Osteoblast (primary cell): ENCODE measurements around the gene NKPD1. TPM values are rescaled to one million over a fixed set of nuclear protein-coding genes. Genes with fewer than 3 reads are reported as not detected.

Experiments used
- DNase-seq: peaks from one replicate; pipeline ENCODE4 v3.0.0; 2011; ENCODE audit warnings: low spot score, mixed read lengths; ENCODE audit not compliant: insufficient read length; ENCODE audit errors: missing footprints
- H2AFZ ChIP-seq: 2 replicates; pipeline ENCODE4 v1.6.0; 2011; ENCODE audit warnings: mild to moderate bottlenecking, low read length
- H3K27ac ChIP-seq: 2 replicates; pipeline ENCODE4 v1.5.1; 2011; ENCODE audit warnings: mild to moderate bottlenecking, low read depth, low read length, moderate library complexity
- H3K27me3 ChIP-seq: 2 replicates; pipeline ENCODE4 v1.6.0; 2012; ENCODE audit warnings: mild to moderate bottlenecking, control low read depth, inconsistent platforms, low read length, moderate library complexity; ENCODE audit not compliant: insufficient read depth
- H3K36me3 ChIP-seq: 2 replicates; pipeline ENCODE4 v1.5.1; 2011; ENCODE audit warnings: mild to moderate bottlenecking, low read length, control low read depth, moderate library complexity; ENCODE audit not compliant: insufficient read depth
- H3K4me1 ChIP-seq: 2 replicates; pipeline ENCODE4 v1.5.1; 2011; ENCODE audit warnings: mild to moderate bottlenecking, low read length, control low read depth, moderate library complexity; ENCODE audit not compliant: insufficient read depth
- H3K4me2 ChIP-seq: 2 replicates; pipeline ENCODE4 v1.6.0; 2011; ENCODE audit warnings: mild to moderate bottlenecking, low read length; ENCODE audit not compliant: insufficient read depth
- H3K4me3 ChIP-seq: fragments of 200-600 bp; sonication (generic); 3 replicates; pipeline ENCODE4 v1.5.1; 2012; ENCODE audit warnings: mild to moderate bottlenecking, low read length, inconsistent platforms; ENCODE audit not compliant: insufficient read depth
- H3K79me2 ChIP-seq: 2 replicates; pipeline ENCODE4 v1.6.0; 2012; ENCODE audit warnings: mild to moderate bottlenecking, low read length, control low read depth, inconsistent platforms; ENCODE audit not compliant: insufficient read depth
- H3K9me3 ChIP-seq: 2 replicates; pipeline ENCODE4 v1.5.1; 2011; ENCODE audit warnings: low read depth, low read length, control low read depth
- H4K20me1 ChIP-seq: 2 replicates; pipeline ENCODE4 v1.6.0; 2012; ENCODE audit warnings: mild to moderate bottlenecking, low read length, control low read depth; ENCODE audit not compliant: insufficient read depth
- CTCF ChIP-seq: IDR thresholded peaks from 2 replicates; pipeline ENCODE4 v1.5.1; 2011; ENCODE audit warnings: mild to moderate bottlenecking, low read depth, low read length, moderate library complexity; ENCODE audit errors: extremely low read depth
- total RNA-seq: library from RNA; depleted of rRNA; stranded (reverse); fragments of >200 nt; gene quantifications from 2 replicates; pipeline ENCODE4 v1.2.3, GENCODE V29; 2012

NKPD1 gene
- total RNA-seq, 1 donor: not detected

DNA sequence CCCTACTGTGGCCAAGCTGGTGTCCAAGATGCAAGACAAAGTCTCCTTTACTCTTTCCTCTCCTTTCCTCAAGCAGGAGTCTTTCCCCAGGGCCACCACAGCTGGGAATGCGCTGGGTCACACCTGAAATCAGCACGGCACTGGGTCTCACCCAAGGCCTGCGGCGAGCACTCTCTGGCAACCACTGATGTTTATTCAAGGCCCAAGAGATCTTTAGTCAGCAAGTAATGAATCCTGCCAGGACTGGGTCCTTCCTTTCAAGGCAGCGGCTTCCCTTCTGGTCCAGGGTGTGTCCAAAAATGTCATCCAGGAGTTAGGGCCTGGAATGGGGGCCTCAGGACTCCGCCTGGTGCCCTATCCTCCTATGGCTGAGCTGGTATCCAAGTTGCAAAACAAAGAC lies 41.9 kb upstream of the NKPD1 start:
- TF ChIP-seq CTCF: no peak
- H3K36me3 ChIP-seq: no peaks in the 10 kb centered on the region
- no peak for DNase-seq
- no peak overlapping the region for H3K4me3 ChIP-seq
- H3K27me3 ChIP-seq: no peaks in the 10 kb centered on the region
- H3K4me2 ChIP-seq: no peak overlapping the region
- H3K4me1 ChIP-seq: no peaks in the 10 kb centered on the region
- no peaks in the 10 kb centered on the region for H4K20me1 ChIP-seq
- H3K9me3 ChIP-seq: no peaks in the 10 kb centered on the region
- no peaks in the 10 kb centered on the region for H3K79me2 ChIP-seq
- no peak overlapping the region for H3K27ac ChIP-seq
- no peak overlapping the region for H2AFZ ChIP-seq

GRCh38 chr19:45200568-45200967 lies 39.8 kb upstream of the NKPD1 start:
- peak; percentile 44 for DNase-seq
- H3K4me2 ChIP-seq: no peak overlapping the region
- no peak overlapping the region for H3K27ac ChIP-seq
- TF ChIP-seq CTCF: peak; percentile 52
- no peak overlapping the region for H3K4me3 ChIP-seq
- no peaks in the 10 kb centered on the region for H3K79me2 ChIP-seq
- H3K9me3 ChIP-seq: no peaks in the 10 kb centered on the region
- H3K27me3 ChIP-seq: no peaks in the 10 kb centered on the region
- no peak overlapping the region for H2AFZ ChIP-seq
- H3K4me1 ChIP-seq: no peaks in the 10 kb centered on the region
- H4K20me1 ChIP-seq: no peaks in the 10 kb centered on the region
- no peaks in the 10 kb centered on the region for H3K36me3 ChIP-seq

GRCh38 chr19:45195764-45196163 lies 35.0 kb upstream of the NKPD1 start:
- Histone ChIP-seq H3K4me2 (no peak overlapping the region), H3K27me3 (no peaks in the 10 kb centered on the region), H3K36me3 (no peaks in the 10 kb centered on the region), H4K20me1 (no peaks in the 10 kb centered on the region), H3K4me1 (no peaks in the 10 kb centered on the region), H2AFZ (no peak overlapping the region), H3K9me3 (no peaks in the 10 kb centered on the region), H3K4me3 (no peak overlapping the region), H3K79me2 (no peaks in the 10 kb centered on the region), H3K27ac (no peak overlapping the region)
- peak; percentile 37 for DNase-seq
- TF ChIP-seq CTCF: no peak

- no peak overlapping the region for H2AFZ ChIP-seq
- H3K36me3 ChIP-seq: no peaks in the 10 kb centered on the region
- H3K4me3 ChIP-seq: no peak overlapping the region
- no peaks in the 10 kb centered on the region for H3K27me3 ChIP-seq
- no peak overlapping the region for H3K4me2 ChIP-seq
- H3K27ac ChIP-seq: no peak overlapping the region
- no peak for TF ChIP-seq CTCF
- H3K9me3 ChIP-seq: no peaks in the 10 kb centered on the region
- no peaks in the 10 kb centered on the region for H3K4me1 ChIP-seq
- H3K79me2 ChIP-seq: no peaks in the 10 kb centered on the region
- H4K20me1 ChIP-seq: peaks cover 3% of the 10 kb centered on the region
- no peak for DNase-seq
These were observed 30.6 kb upstream of the NKPD1 start for GRCh38 chr19:45191375-45191774.
